Activated CD8-positive, alpha-beta memory T cell treated with anti-CD3 and anti-CD28 coated beads, Interleukin-2, amount 50 U/mL, for 24 hours (primary cell): Measurements from ENCODE around the gene PRKAR1B.

Experiments
- DNase-seq: peaks from one replicate; pipeline ENCODE4 v3.0.0-alpha.2; 2020; ENCODE audit errors: extremely low read depth

PRKAR1B gene

DNA sequence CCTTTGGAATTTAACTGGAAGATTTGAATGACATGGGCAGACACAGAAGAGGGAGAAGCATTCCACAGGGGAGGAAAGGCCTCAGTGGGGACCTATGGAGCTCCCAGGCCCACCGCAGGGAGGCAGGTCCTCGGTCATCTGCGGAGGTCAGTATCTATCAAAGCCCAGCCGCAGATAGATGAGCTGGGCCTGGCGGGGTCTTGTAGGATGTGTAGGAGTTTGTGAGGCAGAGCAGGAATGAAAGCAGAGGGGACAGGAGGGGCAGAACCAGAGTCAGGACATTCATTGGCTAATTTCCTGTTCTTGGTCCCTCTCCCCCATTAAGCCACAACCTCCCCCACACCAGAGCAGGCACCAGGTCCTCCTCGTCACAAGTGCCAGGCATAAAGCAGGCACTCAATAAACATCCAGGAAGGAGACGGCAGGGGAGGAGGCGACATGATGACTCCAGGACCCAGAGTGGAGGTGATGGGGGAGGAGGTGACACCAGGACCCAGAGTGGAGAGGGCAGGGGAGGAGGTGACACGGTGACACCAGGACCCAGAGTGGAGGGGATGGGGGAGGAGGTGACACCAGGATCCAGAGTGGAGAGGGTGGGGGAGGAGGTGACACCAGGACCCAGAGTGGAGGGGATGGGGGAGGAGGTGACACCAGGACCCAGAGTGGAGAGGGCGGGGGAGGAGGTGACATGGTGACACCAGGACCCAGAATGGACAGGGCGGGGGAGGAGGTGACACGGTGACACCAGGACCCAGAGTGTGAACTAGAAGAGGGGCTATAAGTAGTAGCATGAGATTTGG, 123.7 kb downstream of the PRKAR1B start:
- no peak for DNase-seq

DNA sequence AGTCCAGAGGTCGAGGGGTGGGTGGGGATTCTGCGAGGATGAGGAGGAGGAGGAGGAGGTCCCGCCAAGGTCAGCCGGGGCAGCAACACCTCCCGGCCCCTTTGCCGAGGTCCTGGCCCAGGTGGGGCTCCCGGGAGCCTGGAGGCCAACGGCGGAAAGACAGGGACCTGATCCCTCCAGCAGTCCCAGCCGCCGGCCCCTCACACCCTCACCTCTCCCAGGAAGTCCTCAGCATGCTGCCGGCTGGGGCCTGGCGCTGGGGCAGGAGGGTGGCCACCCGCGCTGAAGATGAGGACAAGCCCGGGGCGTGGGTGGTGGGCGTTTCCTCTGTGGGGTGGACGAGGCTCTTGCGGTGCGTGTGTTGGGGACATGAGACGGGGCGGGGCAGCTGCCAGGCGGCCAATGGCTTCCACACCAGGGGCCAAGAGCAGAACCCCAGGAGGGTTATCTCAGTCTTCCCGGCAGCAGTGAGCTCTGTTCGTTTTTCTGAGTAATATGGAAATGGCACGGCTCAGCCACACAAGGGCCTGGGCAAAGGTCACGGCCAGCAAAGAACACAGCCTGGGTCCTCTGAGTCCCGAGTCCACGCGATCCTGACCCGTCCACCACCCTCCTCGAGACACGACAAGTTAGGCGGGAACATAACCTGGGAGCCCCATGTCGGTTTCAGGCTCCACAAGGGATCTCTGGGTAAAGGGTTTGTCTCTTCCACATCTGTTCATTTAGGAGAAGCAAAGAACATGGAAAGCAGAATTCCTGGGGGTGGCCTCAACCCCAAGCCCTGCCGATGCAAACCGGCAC, 124.5 kb downstream of the PRKAR1B start:
- no peak for DNase-seq

GRCh38 chr7:601595-602340, 125.3 kb downstream of the PRKAR1B start:
- DNase-seq: peak; percentile 87

- DNase-seq: no peak
Observed at GRCh38 chr7:601036-601594, 126.0 kb downstream of the PRKAR1B start.

GRCh38 chr7:600149-601035, 126.7 kb downstream of the PRKAR1B start:
- no peak for DNase-seq

DNA sequence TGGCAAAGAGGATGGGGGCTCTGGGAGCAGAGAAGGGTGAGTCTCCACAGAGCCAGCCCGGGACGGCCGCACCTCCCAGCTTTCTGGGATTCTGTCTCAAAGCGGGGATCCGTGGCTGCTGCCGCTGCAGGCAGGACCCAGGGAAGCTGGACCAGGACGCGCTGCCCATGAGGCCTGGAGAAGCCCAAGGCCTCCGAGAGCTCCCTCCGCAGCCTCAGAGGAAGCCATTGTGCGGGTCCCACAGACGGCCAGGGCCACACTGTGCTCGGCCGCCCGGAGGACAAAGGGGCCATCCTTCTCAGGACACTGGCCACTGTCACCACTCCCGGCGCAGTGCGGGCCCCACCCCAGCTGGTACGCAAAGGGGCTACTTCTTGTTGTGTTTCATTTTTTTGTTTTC, 128.2 kb downstream of the PRKAR1B start:
- no peak for DNase-seq

DNA sequence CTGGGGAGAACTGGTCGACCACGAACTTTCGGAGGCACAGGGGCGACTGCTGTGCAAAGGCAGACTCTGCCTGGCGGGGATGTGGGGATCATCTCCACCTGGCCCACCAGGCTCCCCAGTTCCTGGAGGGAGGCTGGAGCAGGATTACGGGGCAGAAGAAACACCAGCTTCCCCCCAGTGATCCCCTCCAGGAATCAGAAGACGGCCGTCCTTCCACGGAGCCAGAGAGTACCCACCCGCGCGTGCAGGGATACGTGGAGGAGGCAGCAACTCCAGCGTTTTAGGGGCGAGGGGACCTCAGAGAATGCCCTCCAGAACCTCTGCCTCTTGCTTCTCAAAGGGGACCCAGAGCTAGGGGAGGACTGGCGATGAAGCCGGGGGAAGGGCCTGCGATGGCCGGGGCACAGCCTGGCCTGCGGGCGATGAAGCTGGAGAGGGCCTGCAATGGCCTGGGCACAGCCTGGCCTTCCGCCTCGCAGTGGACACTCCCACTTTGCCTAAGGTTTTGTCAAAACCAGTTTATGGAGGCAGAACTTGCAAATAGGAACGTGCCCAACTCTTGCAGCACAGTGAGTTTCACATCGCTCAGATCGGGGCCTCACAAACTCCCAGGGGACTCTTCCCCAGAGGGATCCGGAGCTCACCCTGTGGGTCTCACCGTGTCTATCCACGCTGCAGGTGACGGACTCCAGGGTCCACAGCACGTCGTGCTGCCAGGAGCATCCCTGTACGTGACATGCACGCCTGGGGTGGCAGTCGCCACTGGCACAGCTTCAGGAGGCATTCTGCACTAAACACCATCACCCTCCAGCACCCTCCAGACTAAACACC, 129.5 kb downstream of the PRKAR1B start:
- DNase-seq: no peak

GRCh38 chr7:596819-597182, 130.3 kb downstream of the PRKAR1B start:
- DNase-seq: no peak

DNA sequence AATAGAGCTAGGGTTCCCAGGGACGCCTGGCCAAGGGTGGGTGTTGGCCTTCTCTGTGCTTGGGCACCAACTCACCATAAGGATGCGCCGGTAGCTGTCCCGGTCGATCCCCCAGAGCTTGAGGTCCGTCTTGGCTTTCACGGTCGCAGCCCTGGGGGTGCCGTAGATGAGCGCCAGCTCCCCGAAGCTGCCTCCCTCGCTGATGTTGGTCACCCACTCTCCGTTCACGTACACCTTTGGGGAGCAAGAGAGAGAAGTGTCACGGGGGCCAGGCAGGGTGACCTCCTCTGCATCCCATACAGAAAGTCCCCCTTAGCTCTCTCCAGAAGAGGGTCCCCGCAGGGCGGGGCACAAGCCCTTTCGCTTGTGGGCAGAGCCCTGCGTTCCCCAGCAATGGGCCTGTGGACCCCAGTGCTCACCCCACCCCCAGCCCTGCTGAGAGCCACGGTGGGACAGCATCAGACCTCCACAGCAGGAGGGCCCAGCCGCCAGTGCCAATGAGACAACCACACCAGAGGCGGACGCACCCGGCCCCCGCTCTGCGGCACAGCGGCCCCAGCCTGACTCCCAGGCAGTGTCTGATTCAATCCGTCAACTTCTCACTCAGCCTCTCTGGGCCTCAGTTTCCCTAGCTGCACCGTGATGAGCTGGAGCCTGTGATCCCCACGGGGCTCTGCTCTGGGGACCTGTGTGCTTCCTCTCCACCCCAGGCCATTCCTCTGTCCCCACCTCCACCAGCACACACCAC, 130.8 kb downstream of the PRKAR1B start:
- no peak for DNase-seq

- no peak for DNase-seq
Observed at GRCh38 chr7:595621-596010, 131.5 kb downstream of the PRKAR1B start.

DNA sequence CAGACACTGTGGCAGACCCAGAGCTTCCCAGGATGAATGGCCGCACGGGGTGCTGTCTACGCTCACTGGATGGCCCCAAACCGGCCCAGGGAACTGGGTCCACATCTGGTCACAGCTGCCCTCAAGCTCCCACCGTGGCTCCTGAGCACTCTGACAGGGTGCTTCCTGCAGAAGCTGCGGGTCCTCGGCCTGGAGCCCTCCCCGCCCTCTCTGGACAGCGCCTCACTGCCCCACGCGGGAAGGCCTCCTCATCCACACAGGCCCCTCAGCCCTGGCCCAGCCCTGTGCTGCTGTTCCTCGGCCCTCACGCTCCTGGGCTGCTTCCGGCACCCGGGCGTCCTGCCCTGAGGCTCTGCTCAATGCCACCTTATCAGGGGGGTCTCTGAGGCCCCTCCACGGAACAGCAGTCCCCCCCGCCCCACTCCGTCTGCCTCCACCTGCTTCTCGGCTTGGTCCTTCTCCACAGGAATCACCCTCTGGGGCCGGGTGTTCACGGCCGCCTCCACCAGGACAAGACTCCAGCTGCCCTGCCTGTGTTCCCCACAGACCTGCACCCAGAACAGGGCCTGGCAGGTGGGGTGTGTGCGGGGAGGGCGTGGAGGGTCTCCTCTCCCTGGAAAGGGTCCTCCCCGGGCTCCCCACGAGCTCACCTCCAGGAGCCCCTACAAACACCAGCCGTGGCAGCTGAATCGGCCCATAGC, 132.0 kb downstream of the PRKAR1B start:
- no peak for DNase-seq

- DNase-seq: no peak
Observed at GRCh38 chr7:594212-594913, 132.7 kb downstream of the PRKAR1B start.

DNA sequence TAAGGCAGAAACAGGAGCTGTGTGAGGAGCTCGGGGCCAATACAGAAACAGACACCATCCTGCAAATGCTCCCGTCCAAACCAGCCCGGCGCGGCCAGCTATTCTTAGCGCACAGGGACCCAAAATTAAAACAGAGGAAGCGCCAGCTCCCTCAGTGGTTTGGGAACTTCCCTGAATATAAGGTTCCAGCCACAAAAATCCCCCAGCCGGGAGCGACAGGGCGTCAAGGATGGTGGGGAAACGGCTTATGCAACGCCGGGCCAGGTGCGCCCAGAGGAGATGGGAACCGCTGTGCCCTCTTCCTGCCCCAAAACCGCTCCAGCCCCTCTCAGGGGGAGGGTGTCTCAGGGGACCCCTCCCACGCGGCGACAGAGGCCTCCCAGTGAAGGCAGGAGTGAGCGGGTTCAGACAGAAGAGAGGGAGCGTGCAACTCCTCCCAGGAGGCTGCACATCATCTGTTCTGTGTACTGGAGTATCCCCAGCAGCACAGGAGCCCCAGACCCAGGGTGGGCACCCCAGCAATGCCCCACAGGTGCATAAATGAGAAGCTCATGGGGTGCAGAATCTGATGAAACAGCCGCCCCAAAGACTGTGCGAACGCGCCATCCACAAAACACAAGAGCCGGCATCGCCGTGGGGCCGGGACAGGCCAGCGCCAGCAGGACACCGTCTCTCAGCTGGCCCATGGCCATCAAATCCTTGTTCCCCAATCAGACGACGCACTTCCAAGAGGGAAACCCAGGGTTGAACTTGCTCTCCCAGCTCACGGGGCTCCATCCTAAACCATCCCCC, 133.6 kb downstream of the PRKAR1B start:
- no peak for DNase-seq

DNA sequence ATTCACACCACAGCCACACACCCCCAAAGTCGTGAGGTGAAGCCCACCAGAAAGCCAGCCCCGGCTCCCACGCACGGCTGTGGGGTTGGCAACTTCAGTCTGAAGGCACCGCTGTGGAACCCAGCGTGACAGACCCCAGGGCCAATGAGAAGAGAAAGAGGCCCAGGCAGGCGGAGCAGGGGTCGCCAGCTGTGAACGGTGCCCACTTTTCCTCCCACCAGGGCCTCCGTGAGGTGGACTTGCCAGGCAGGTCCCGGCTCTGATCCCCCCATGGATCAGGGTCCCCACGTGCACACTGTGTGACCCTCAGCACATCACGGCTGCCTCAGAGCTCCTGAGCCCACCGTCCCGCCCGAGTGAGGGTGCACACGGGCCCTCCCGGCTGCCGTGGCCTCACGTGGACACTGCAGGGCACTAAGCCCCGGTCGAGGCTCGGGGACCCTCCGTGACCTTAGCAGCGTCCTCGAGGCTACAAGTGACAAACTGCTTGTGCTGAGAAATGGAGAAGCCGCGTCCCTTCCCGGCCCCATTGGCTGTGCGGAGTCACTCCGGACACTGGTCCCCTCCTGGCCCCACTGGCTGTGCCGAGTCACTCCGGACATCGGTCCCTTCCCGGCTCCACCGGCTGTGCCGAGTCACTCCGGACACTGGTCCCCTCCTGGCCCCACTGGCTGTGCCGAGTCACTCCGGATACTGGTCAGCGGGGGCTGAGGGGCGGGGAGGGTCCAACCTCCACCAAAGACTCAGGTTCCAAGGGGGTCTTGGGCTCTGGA, 135.0 kb downstream of the PRKAR1B start:
- no peak for DNase-seq

- DNase-seq: no peak
Observed at GRCh38 chr7:590731-591551, 136.1 kb downstream of the PRKAR1B start.
